ENCODE data around the gene KRTAP12-2. TPM values are rescaled to one million over a fixed set of nuclear protein-coding genes. Genes with fewer than 3 reads are reported as not detected.
"Not testable (repeated sequence)": the region's sequence is repeated elsewhere in the genome, so short reads cannot be mapped to it uniquely, and the experiment has no call there.

Gene KRTAP12-2
- total RNA-seq, 1 donor from 2014 or later = not detected

GRCh38 chr21:44677881-44678280, 11.2 kb upstream of the KRTAP12-2 start:
- no peaks in the 10 kb centered on the region for H3K4me1 Mint-ChIP-seq (ENCODE audit: unreplicated experiment)

GRCh38 chr21:44671911-44672310, 5.2 kb upstream of the KRTAP12-2 start:
- H3K9me3 Mint-ChIP-seq (ENCODE audit: unreplicated experiment) = peaks cover 31% of the 10 kb centered on the region
- no peak overlapping the region for H3K27ac Mint-ChIP-seq (ENCODE audit: unreplicated experiment)
- no peaks in the 10 kb centered on the region for H3K4me1 Mint-ChIP-seq (ENCODE audit: unreplicated experiment)
- no peaks in the 10 kb centered on the region for H3K36me3 Mint-ChIP-seq (ENCODE audit: unreplicated experiment)
- DNase-seq (ENCODE audit: extremely low spot score, unreplicated experiment) = no peak
- no peak for TF ChIP-seq CTCF (IDR thresholded peaks at IDR 0.05)
- peaks cover 43% of the 10 kb centered on the region for H3K27me3 Mint-ChIP-seq (ENCODE audit: unreplicated experiment)
- H3K4me3 Mint-ChIP-seq (ENCODE audit: unreplicated experiment) = no peak overlapping the region

More at GRCh38 chr21:44677881-44678280, 11.2 kb upstream of the KRTAP12-2 start:
- Mint-ChIP-seq H3K36me3 (ENCODE audit: unreplicated experiment) (no peaks in the 10 kb centered on the region), H3K9me3 (ENCODE audit: unreplicated experiment) (peaks cover 13% of the 10 kb centered on the region), H3K27ac (ENCODE audit: unreplicated experiment) (no peak overlapping the region), H3K27me3 (ENCODE audit: unreplicated experiment) (peaks cover 58% of the 10 kb centered on the region), H3K4me3 (ENCODE audit: unreplicated experiment) (no peak overlapping the region)
- TF ChIP-seq CTCF (IDR thresholded peaks at IDR 0.05) = no peak
- peak; percentile 72 for DNase-seq (ENCODE audit: extremely low spot score, unreplicated experiment)

- TF ChIP-seq CTCF (IDR thresholded peaks at IDR 0.05) = no peak
- no peak overlapping the region for H3K27ac Mint-ChIP-seq (ENCODE audit: unreplicated experiment)
- H3K36me3 Mint-ChIP-seq (ENCODE audit: unreplicated experiment) = no peaks in the 10 kb centered on the region
- no peak overlapping the region for H3K4me3 Mint-ChIP-seq (ENCODE audit: unreplicated experiment)
- H3K4me1 Mint-ChIP-seq (ENCODE audit: unreplicated experiment) = no peaks in the 10 kb centered on the region
- H3K27me3 Mint-ChIP-seq (ENCODE audit: unreplicated experiment) = peaks cover 33% of the 10 kb centered on the region
- DNase-seq (ENCODE audit: extremely low spot score, unreplicated experiment) = peak; percentile 72
- peaks cover 31% of the 10 kb centered on the region for H3K9me3 Mint-ChIP-seq (ENCODE audit: unreplicated experiment)
Observed at GRCh38 chr21:44670642-44671432, 4.1 kb upstream of the KRTAP12-2 start.

GRCh38 chr21:44667612-44668011, 885 bp upstream of the KRTAP12-2 start:
- H3K27ac Mint-ChIP-seq (ENCODE audit: unreplicated experiment) = no peak overlapping the region
- H3K4me3 Mint-ChIP-seq (ENCODE audit: unreplicated experiment) = no peak overlapping the region
- H3K36me3 Mint-ChIP-seq (ENCODE audit: unreplicated experiment) = no peaks in the 10 kb centered on the region
- peaks cover 30% of the 10 kb centered on the region for H3K27me3 Mint-ChIP-seq (ENCODE audit: unreplicated experiment)
- H3K9me3 Mint-ChIP-seq (ENCODE audit: unreplicated experiment) = peaks cover 17% of the 10 kb centered on the region
- TF ChIP-seq CTCF (IDR thresholded peaks at IDR 0.05) = no peak
- peak; percentile 51 for DNase-seq (ENCODE audit: extremely low spot score, unreplicated experiment)
- no peaks in the 10 kb centered on the region for H3K4me1 Mint-ChIP-seq (ENCODE audit: unreplicated experiment)

GRCh38 chr21:44664691-44665090, 2.0 kb downstream of the KRTAP12-2 start:
- peaks cover 48% of the 10 kb centered on the region for H3K27me3 Mint-ChIP-seq (ENCODE audit: unreplicated experiment)
- peaks cover 8% of the 10 kb centered on the region for H3K9me3 Mint-ChIP-seq (ENCODE audit: unreplicated experiment)
- no peak for TF ChIP-seq CTCF (IDR thresholded peaks at IDR 0.05)
- DNase-seq (ENCODE audit: extremely low spot score, unreplicated experiment) = peak; percentile 72
- no peak overlapping the region for H3K4me3 Mint-ChIP-seq (ENCODE audit: unreplicated experiment)
- H3K4me1 Mint-ChIP-seq (ENCODE audit: unreplicated experiment) = no peaks in the 10 kb centered on the region
- H3K27ac Mint-ChIP-seq (ENCODE audit: unreplicated experiment) = no peak overlapping the region
- no peaks in the 10 kb centered on the region for H3K36me3 Mint-ChIP-seq (ENCODE audit: unreplicated experiment)

- not testable (repeated sequence) for H3K36me3 Mint-ChIP-seq (ENCODE audit: unreplicated experiment)
Observed at GRCh38 chr21:44661567-44661966, 5.2 kb downstream of the KRTAP12-2 start.

More at GRCh38 chr21:44661567-44661966, 5.2 kb downstream of the KRTAP12-2 start:
- H3K27ac Mint-ChIP-seq (ENCODE audit: unreplicated experiment); H3K9me3 Mint-ChIP-seq (ENCODE audit: unreplicated experiment); H3K4me3 Mint-ChIP-seq (ENCODE audit: unreplicated experiment); H3K4me1 Mint-ChIP-seq (ENCODE audit: unreplicated experiment): not testable (repeated sequence)
- DNase-seq (ENCODE audit: extremely low spot score, unreplicated experiment) = peak; percentile 63
- peaks cover 40% of the 10 kb centered on the region for H3K27me3 Mint-ChIP-seq (ENCODE audit: unreplicated experiment)
